OCI-LY1 (cell line): ENCODE results near the gene MYO5B.

ENCODE experiments used
- CTCF ChIP-seq: fragments of 200-600 bp; sonication (generic), shearing (Covaris generic); IDR thresholded peaks from 2 replicates; pipeline ENCODE4 v1.5.1; 2017; ENCODE audit warnings: mild to moderate bottlenecking, antibody characterized with exemption, low read length, moderate library complexity, mixed read lengths
- EZH2 ChIP-seq: fragments of 200-600 bp; sonication (generic), shearing (Covaris generic); IDR thresholded peaks from 2 replicates; pipeline ENCODE4 v1.8.0; 2017; ENCODE audit warnings: borderline replicate concordance, mixed run types, mild to moderate bottlenecking, antibody characterized with exemption, low read length, moderate library complexity, mixed read lengths

GRCh38 chr18:50143294-50143693 lies 51.7 kb downstream of the MYO5B start:
- TF ChIP-seq CTCF, result no peak
- no peak for TF ChIP-seq EZH2
